Kidney (tissue), 14 donors: ENCODE data around the gene CSNK1G2. TPM values are rescaled to one million over a fixed set of nuclear protein-coding genes. Genes with fewer than 3 reads are reported as not detected.

Source experiments
- DNase-seq, 5 donors: peaks; one replicate each; pipeline ENCODE4 v3.0.0-alpha.2; 2013 to 2020
- FAIRE-seq: peaks from 2 replicates; lab custom pipeline; 2012; peaks lifted over from hg19 to GRCh38; lab: Jason Lieb, UNC
- H3K27ac ChIP-seq, 2 donors: one replicate each; pipeline ENCODE4 v1.7.0; 2013; ENCODE audit warnings: low read depth in 2 of 2, low read length in 2 of 2, inconsistent platforms in 1 of 2
- H3K27me3 ChIP-seq: one replicate; pipeline ENCODE4 v1.7.1; 2013; ENCODE audit warnings: low read length, inconsistent platforms; ENCODE audit not compliant: control insufficient read depth, insufficient read depth
- H3K36me3 ChIP-seq, 3 donors: one replicate each; pipeline versions ENCODE4 v1.7.0 to v1.7.1; 2013; ENCODE audit warnings: low read length in 3 of 3, control low read depth in 1 of 3, inconsistent platforms in 1 of 3; ENCODE audit not compliant: insufficient read depth in 3 of 3, control insufficient read depth in 2 of 3
- H3K4me1 ChIP-seq, 3 donors: one replicate each; pipeline versions ENCODE4 v1.7.0 to v1.7.1; 2013; ENCODE audit warnings: low read length in 3 of 3, inconsistent platforms in 1 of 3, low read depth in 1 of 3; ENCODE audit not compliant: control insufficient read depth in 2 of 3, insufficient read depth in 2 of 3
- H3K4me3 ChIP-seq, 3 donors: one replicate each; pipeline versions ENCODE4 v1.7.0 to v1.8.1; 2013; ENCODE audit warnings: low read length in 3 of 3, control low read depth in 1 of 3, inconsistent platforms in 1 of 3
- H3K9ac ChIP-seq, 3 donors: one replicate each; pipeline versions ENCODE4 v1.7.0 to v1.7.1; 2013; ENCODE audit warnings: low read length in 3 of 3, control low read depth in 1 of 3, inconsistent platforms in 1 of 3
- H3K9me3 ChIP-seq, 3 donors: one replicate each; pipeline versions ENCODE4 v1.7.0 to v1.7.1; 2013; ENCODE audit warnings: low read length in 3 of 3, control low read depth in 1 of 3, inconsistent platforms in 1 of 3; ENCODE audit not compliant: control insufficient read depth in 2 of 3, insufficient read depth in 1 of 3
- intact Hi-C: fragments of 100-400 bp; cut with DNase I; formaldehyde crosslinking; loops from one replicate; pipeline ENCODE4 v1.11.1; 2022
- polyA plus RNA-seq: library from polyadenylated mRNA; stranded (reverse); fragments of 350-450 nt; fragmentation: Illumina TruSeq; extraction: RNeasy Lipid Tissue Mini Kit (QIAGEN cat#74804); gene quantifications from one replicate; pipeline ENCODE4 v1.2.3, GENCODE V29; 2014; ENCODE audit warnings: low read depth, low replicate concordance; ENCODE audit not compliant: insufficient read depth
- total RNA-seq: library from RNA; stranded (reverse); fragmentation: NEBNext Ultra II Directional; extraction: Animal tissue kit (Norgen Biotek cat#: 25700); gene quantifications from one replicate; pipeline ENCODE4 v1.2.1, GENCODE V29; 2021
- TF ChIP-seq, protein P1 (sequence below): IDR thresholded peaks from 3 replicates; pipeline ENCODE4 v1.5.1; 2012; ENCODE audit warnings: mild to moderate bottlenecking, moderate library complexity, borderline replicate concordance; ENCODE audit not compliant: insufficient read depth; ENCODE audit errors: extremely low read depth
- donor health status: control.
- donor health status: control.
- donor health status: control.
- donor health status: control.
- donor health status: control.
- donor health status: DM: yes; HTN: yes; CAD: no.
- donor health status: Normal renal cell carcinoma (clear cell type).

CSNK1G2 gene
- total and polyA plus RNA-seq, 2 donors from 2014 or later: 33.1 to 66.2 TPM

DNA sequence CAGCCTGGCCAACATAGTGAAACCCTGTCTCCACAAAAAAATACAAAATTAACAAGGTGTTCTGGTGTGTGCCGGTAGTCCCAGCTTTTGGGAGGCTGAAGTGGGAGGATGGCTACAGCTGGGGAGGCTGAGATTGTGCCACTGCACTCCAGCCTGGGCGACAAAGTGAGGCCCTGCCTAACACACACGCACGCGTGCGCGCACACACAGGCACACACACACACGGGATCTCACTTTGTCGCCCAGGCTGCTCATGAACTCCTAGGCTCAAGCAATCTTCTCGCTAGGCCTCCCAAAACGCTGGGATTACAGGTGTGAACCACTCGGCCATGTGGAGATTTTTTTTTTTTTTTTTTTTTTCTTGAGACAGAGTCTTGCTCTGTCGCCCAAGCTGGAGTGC, 77.8 kb downstream of the CSNK1G2 start:
- intact Hi-C loops: no loop called here
- no peak for FAIRE-seq

GRCh38 chr19:2021453-2022140, 80.6 kb downstream of the CSNK1G2 start:
- Histone ChIP-seq H3K9me3 (peaks cover 0 to 3% (median 0%) of the 10 kb centered on the region in 3 donors), H3K4me3 (no peak overlapping the region), H3K27me3 (no peaks in the 10 kb centered on the region), H3K9ac (no peak overlapping the region), H3K27ac (no peak overlapping the region), H3K4me1 (no peaks in the 10 kb centered on the region), H3K36me3 (no peaks in the 10 kb centered on the region)
- intact Hi-C loops: loop anchor here (5.0 kb wide), 1 partner anchor 51 kb away; no protein-coding TSS in a partner anchor
- TF ChIP-seq, protein P1, sequence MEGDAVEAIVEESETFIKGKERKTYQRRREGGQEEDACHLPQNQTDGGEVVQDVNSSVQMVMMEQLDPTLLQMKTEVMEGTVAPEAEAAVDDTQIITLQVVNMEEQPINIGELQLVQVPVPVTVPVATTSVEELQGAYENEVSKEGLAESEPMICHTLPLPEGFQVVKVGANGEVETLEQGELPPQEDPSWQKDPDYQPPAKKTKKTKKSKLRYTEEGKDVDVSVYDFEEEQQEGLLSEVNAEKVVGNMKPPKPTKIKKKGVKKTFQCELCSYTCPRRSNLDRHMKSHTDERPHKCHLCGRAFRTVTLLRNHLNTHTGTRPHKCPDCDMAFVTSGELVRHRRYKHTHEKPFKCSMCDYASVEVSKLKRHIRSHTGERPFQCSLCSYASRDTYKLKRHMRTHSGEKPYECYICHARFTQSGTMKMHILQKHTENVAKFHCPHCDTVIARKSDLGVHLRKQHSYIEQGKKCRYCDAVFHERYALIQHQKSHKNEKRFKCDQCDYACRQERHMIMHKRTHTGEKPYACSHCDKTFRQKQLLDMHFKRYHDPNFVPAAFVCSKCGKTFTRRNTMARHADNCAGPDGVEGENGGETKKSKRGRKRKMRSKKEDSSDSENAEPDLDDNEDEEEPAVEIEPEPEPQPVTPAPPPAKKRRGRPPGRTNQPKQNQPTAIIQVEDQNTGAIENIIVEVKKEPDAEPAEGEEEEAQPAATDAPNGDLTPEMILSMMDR: no peak
- no peak for FAIRE-seq
- no peak for DNase-seq

More for the DNA sequence above, 77.8 kb downstream of the CSNK1G2 start:
- Histone ChIP-seq H3K36me3 (no peaks in the 10 kb centered on the region), H3K4me1 (peaks cover 0 to 3% (median 0%) of the 10 kb centered on the region in 3 donors), H3K9ac (no peak overlapping the region), H3K27ac (no peak overlapping the region), H3K9me3 (no peaks in the 10 kb centered on the region), H3K4me3 (no peak overlapping the region), H3K27me3 (no peaks in the 10 kb centered on the region)
- no peak for DNase-seq
- TF ChIP-seq, protein P1: no peak

GRCh38 chr19:2022289-2022688, 81.3 kb downstream of the CSNK1G2 start:
- H3K36me3 ChIP-seq: no peaks in the 10 kb centered on the region
- FAIRE-seq (no peak), DNase-seq (no peak)
- no peaks in the 10 kb centered on the region for H3K27me3 ChIP-seq
- no peak overlapping the region for H3K9ac ChIP-seq
- no peak overlapping the region for H3K4me3 ChIP-seq
- TF ChIP-seq, protein P1: no peak
- no peaks in the 10 kb centered on the region for H3K4me1 ChIP-seq
- intact Hi-C loops: loop anchor here (5.0 kb wide), 1 partner anchor 50 kb away; no protein-coding TSS in a partner anchor
- H3K9me3 ChIP-seq: peaks cover 0 to 3% (median 0%) of the 10 kb centered on the region in 3 donors
- no peak overlapping the region for H3K27ac ChIP-seq
